AG09319 (cell line): ENCODE results near the gene RPS19.
"Not testable (repeated sequence)": the region's sequence is repeated elsewhere in the genome, so short reads cannot be mapped to it uniquely, and the experiment has no call there.

Experiments
- DNase-seq: peaks from one replicate; pipeline ENCODE4 v3.0.0-alpha.2; 2010; ENCODE audit warnings: low read depth; ENCODE audit errors: extremely low read depth
- CTCF ChIP-seq: IDR thresholded peaks from 2 replicates; pipeline ENCODE4 v1.5.1; 2011; ENCODE audit warnings: low read depth, mild to moderate bottlenecking, inconsistent platforms, low read length, moderate library complexity

Gene RPS19

GRCh38 chr19:41871573-41872383 is 11.7 kb downstream of the RPS19 start:
- TF ChIP-seq CTCF, result no peak
- DNase-seq, result no peak

- TF ChIP-seq CTCF, result no peak
- DNase-seq, result no peak
Measured at GRCh38 chr19:41872384-41872774, 12.3 kb downstream of the RPS19 start.

GRCh38 chr19:41872775-41873647 is 13.0 kb downstream of the RPS19 start:
- DNase-seq, result no peak

GRCh38 chr19:41875973-41876372 is 15.9 kb downstream of the RPS19 start:
- not testable (repeated sequence) for DNase-seq

More at GRCh38 chr19:41872775-41873647, 13.0 kb downstream of the RPS19 start:
- peak; percentile 68 for TF ChIP-seq CTCF

- no peak for TF ChIP-seq CTCF
- DNase-seq, result no peak
Measured at GRCh38 chr19:41876847-41877832, 17.1 kb downstream of the RPS19 start, which contains the start of gene CD79A. CD79A (plus strand) TSS chr19:41877279; CDS start chr19:41877305, 26 bp downstream.

GRCh38 chr19:41877916-41878905 is 18.2 kb downstream of the RPS19 start:
- TF ChIP-seq CTCF, result no peak
- no peak for DNase-seq
